GM12878 (cell line): ENCODE measurements around the gene CEP128. TPM values are rescaled to one million over a fixed set of nuclear protein-coding genes. Genes with fewer than 3 reads are reported as not detected.

ENCODE experiments used
- ATF3 ChIP-seq: IDR thresholded peaks from 2 replicates; pipeline ENCODE4 v1.6.1; 2011; ENCODE audit warnings: low read depth, mild to moderate bottlenecking, low read length, moderate library complexity, borderline replicate concordance; ENCODE audit errors: extremely low read depth
- ATF7 ChIP-seq: fragments of 450-650 bp; IDR thresholded peaks from 2 replicates; pipeline ENCODE4 v1.6.1; 2016; ENCODE audit warnings: low read depth, mild to moderate bottlenecking
- BCL11A ChIP-seq: IDR thresholded peaks from 2 replicates; pipeline ENCODE4 v1.6.1; 2011; ENCODE audit warnings: low read depth, low read length
- BCLAF1 ChIP-seq: fragments of 450-650 bp; IDR thresholded peaks from 2 replicates; pipeline ENCODE4 v1.6.1; 2017; ENCODE audit warnings: antibody characterized with exemption, mild to moderate bottlenecking, moderate library complexity
- ELK1 ChIP-seq: IDR thresholded peaks from 2 replicates; pipeline ENCODE4 v1.6.1; 2012; ENCODE audit warnings: low read depth, low read length, improper control_type of control experiment
- EP300 ChIP-seq, 2 experiments: fragments of 150-350 bp in 1 of 2; IDR thresholded peaks; 2 replicates each; pipeline ENCODE4 v1.6.1; 2011 to 2012; ENCODE audit warnings: low read depth in 2 of 2, low read length in 2 of 2, borderline replicate concordance in 1 of 2, improper control_type of control experiment in 1 of 2, inconsistent platforms in 1 of 2; ENCODE audit not compliant: control insufficient read depth in 1 of 2
- FOS ChIP-seq: IDR thresholded peaks from 3 replicates; pipeline ENCODE4 v1.6.1; 2011; ENCODE audit warnings: borderline replicate concordance; ENCODE audit not compliant: insufficient read length; ENCODE audit errors: extremely low read depth
- IKZF2 ChIP-seq, 2 experiments: fragments of 450-650 bp; IDR thresholded peaks; 2 replicates each; pipeline ENCODE4 v1.6.1; 2017; ENCODE audit warnings: mild to moderate bottlenecking in 2 of 2, moderate library complexity in 2 of 2
- IRF4 ChIP-seq: IDR thresholded peaks from 2 replicates; pipeline ENCODE4 v1.6.1; 2011; ENCODE audit warnings: low read depth, low read length
- MEF2A ChIP-seq: IDR thresholded peaks from 2 replicates; pipeline ENCODE4 v1.6.1; 2011; ENCODE audit warnings: low read depth, mild to moderate bottlenecking, low read length, moderate library complexity; ENCODE audit not compliant: insufficient read depth
- NBN ChIP-seq: fragments of 450-650 bp; IDR thresholded peaks from 2 replicates; pipeline ENCODE4 v1.6.1; 2016
- POLR2A ChIP-seq: IDR thresholded peaks from 2 replicates; pipeline ENCODE4 v1.6.1; 2011; ENCODE audit warnings: low read depth, mild to moderate bottlenecking, low read length
- POLR2AphosphoS2 ChIP-seq: IDR thresholded peaks from 2 replicates; pipeline ENCODE4 v1.6.1; 2011; ENCODE audit warnings: low read depth, mild to moderate bottlenecking, low read length, improper control_type of control experiment, moderate library complexity
- SREBF1 ChIP-seq: IDR thresholded peaks from 2 replicates; pipeline ENCODE4 v1.6.1; 2012; ENCODE audit warnings: mild to moderate bottlenecking, low read length
- TARDBP ChIP-seq: IDR thresholded peaks from 2 replicates; pipeline ENCODE4 v1.6.1; 2016; ENCODE audit warnings: borderline replicate concordance
- TBL1XR1 ChIP-seq: IDR thresholded peaks from 2 replicates; pipeline ENCODE4 v1.6.1; 2012; ENCODE audit warnings: low read depth, low read length, improper control_type of control experiment
- USF1 ChIP-seq: IDR thresholded peaks from 2 replicates; pipeline ENCODE4 v1.6.1; 2011; ENCODE audit warnings: borderline replicate concordance, low read depth, mild to moderate bottlenecking, moderate library complexity, mixed read lengths, low read length; ENCODE audit not compliant: insufficient read depth; ENCODE audit errors: extremely low read length
- ZBTB33 ChIP-seq: fragments of 450-650 bp; IDR thresholded peaks from 2 replicates; pipeline ENCODE4 v1.6.1; 2017; ENCODE audit warnings: mild to moderate bottlenecking
- ZNF24 ChIP-seq: fragments of 450-650 bp; IDR thresholded peaks from 2 replicates; pipeline ENCODE4 v1.6.1; 2017; ENCODE audit warnings: antibody characterized with exemption, mild to moderate bottlenecking
- ZNF622 ChIP-seq: fragments of 450-650 bp; IDR thresholded peaks from 2 replicates; pipeline ENCODE4 v1.6.1; 2017; ENCODE audit warnings: mild to moderate bottlenecking, inconsistent platforms
- ZNF687 ChIP-seq: fragments of 450-650 bp; IDR thresholded peaks from 2 replicates; pipeline ENCODE4 v1.6.1; 2017; ENCODE audit warnings: mild to moderate bottlenecking, moderate library complexity
- polyA plus RNA-seq, 11 experiments: library from polyadenylated mRNA; depleted of rRNA in 4 of 11; unstranded in 6 of 11; stranded (reverse) in 5 of 11; fragments of >200 nt; fragmentation: Nextera tagmentation in 4 of 11; fragmentation: Illumina TruSeq in 1 of 11; extraction: Ambion mirVana in 4 of 11; extraction: Trizol in 1 of 11; gene quantifications; 1 replicate in 1 of 11; 2 replicates in 10 of 11; pipeline versions ENCODE4 v1.2.1 to v1.2.3, GENCODE V29; 2011 to 2016; ENCODE audit warnings: inconsistent platforms in 2 of 11, missing spikeins in 2 of 11, low read depth in 1 of 11
- total RNA-seq, 4 experiments: library from RNA; depleted of rRNA in 3 of 4; stranded (reverse); fragments of >200 nt in 3 of 4; fragmentation: Illumina TruSeq in 1 of 4; extraction: Trizol in 1 of 4; gene quantifications; 2 replicates each; pipeline versions ENCODE4 v1.2.1 to v1.2.3, GENCODE V29; 2013 to 2021

CEP128 gene
- total and polyA plus RNA-seq, 10 of the 15 experiments (the other 5 are each of a cell fraction or from before 2014, with no cell fraction given) = 1.1 to 6.7 (median 3.4) TPM

- no peak for TF ChIP-seq ZNF687
- no peak for TF ChIP-seq MEF2A
- peak; percentile 99 for TF ChIP-seq IRF4
- TF ChIP-seq POLR2AphosphoS2 = no peak
- TF ChIP-seq ATF3 = no peak
- TF ChIP-seq IKZF2 (IDR thresholded peaks at IDR 0.05) = peak; percentile 96 to 97
- no peak for TF ChIP-seq ZNF24
- no peak for TF ChIP-seq USF1
- TF ChIP-seq NBN = no peak
- no peak for TF ChIP-seq ELK1
- no peak for TF ChIP-seq ZBTB33
- TF ChIP-seq ATF7 = peak; percentile 62; the same call in 1 of the 2 replicates
- TF ChIP-seq FOS = no peak
- peak; percentile 91 to 94 for TF ChIP-seq EP300 (IDR thresholded peaks at IDR 0.05; ENCODE audit: borderline replicate concordance in 1 of 2, control insufficient read depth in 1 of 2, low read depth in 2 of 2, low read length in 2 of 2)
- 0 out of 2 replicates have a peak, but pooled peaks have one; percentile 44 for TF ChIP-seq SREBF1
- TF ChIP-seq TBL1XR1 = peak; percentile 63; the same call in 1 of the 2 replicates
- peak; percentile 95 for TF ChIP-seq BCL11A
- no peak for TF ChIP-seq TARDBP
- TF ChIP-seq ZNF622 = no peak
- no peak for TF ChIP-seq BCLAF1
- TF ChIP-seq POLR2A = no peak
These were observed 18.0 kb upstream of the CEP128 start (continued) for GRCh38 chr14:80959496-80959895.
